NCI-H2227 (cell line): ENCODE measurements around the gene CRMP1.

Source experiments
- DNase-seq: peaks from one replicate; lab custom pipeline; 2025; ENCODE audit not compliant: unreplicated experiment; lab: John Stamatoyannopoulos, UW

Gene CRMP1

GRCh38 chr4:5774416-5775036, 118.4 kb downstream of the CRMP1 start:
- no peak for DNase-seq

DNA sequence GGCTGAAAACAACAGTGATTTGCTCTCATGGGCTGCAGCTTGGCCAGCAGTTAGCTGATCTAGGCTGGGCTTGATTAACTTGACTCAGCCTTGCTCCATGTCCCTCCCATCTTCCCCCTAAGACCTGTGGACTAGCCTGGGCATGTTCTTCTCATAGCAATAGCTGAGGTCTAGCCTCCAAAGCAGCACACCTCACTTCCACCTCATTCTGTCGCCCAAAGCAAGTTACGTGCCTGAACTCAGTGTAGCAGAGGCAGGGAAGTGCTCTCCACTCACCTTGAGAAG, 119.7 kb downstream of the CRMP1 start:
- DNase-seq: no peak

DNA sequence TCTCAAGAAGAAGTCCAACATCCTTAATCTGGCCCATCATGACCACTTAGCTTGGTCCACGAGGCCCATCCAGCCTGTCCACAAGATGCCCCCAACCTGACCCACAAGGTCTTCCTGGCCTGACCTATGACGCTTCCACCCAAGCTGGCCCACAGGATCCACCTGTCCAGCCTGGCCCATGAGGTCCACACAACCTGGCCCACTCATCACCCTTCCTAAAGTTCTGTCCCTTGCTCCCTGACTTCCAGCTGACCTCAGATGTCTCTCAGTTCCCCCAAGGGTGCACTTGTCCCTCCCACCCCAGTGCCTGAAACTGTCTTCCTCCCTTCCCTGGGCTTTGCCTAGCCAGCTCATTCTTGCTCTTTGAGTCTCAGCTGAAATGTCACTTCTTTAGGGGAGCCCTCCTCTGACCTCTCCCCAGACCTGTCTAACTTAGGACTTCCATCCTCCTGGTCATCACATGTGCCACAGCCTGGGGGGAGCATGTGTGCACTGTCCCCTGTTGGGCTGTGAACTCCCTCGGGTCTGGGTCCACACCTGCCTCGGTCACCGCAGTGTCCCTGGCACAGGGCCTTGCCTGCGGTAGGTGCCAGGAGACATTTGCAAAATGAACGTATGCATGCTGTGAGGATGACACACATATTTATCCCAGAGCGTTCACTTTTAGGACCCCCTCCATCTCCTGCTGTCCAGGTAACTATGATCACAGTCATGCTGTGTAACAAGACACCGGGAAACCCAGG, 120.2 kb downstream of the CRMP1 start:
- no peak for DNase-seq
